ENCODE results near the gene TEDC1. TPM values are rescaled to one million over a fixed set of nuclear protein-coding genes. Genes with fewer than 3 reads are reported as not detected.

Gene TEDC1
- total RNA-seq, 1 experiment from 2014 or later = 17.6 TPM

GRCh38 chr14:105499256-105500035 is 8.4 kb downstream of the TEDC1 start:
- POLR2A ChIA-PET = no interaction called here
- H3K36me3 Mint-ChIP-seq (ENCODE audit: insufficient read depth, unreplicated experiment) = peaks cover 20% of the 10 kb centered on the region
- H3K27me3 Mint-ChIP-seq (ENCODE audit: insufficient read depth, unreplicated experiment) = no peaks in the 10 kb centered on the region
- no peak for DNase-seq (ENCODE audit: unreplicated experiment)
- CTCF ChIA-PET = no interaction called here
- no peak overlapping the region for H3K27ac Mint-ChIP-seq (ENCODE audit: low read depth, unreplicated experiment)
- intact Hi-C loops (cut with micrococcal nuclease) = no loop called here
- no peaks in the 10 kb centered on the region for H3K4me1 Mint-ChIP-seq (ENCODE audit: insufficient read depth, unreplicated experiment)
- no peak for TF ChIP-seq CTCF (IDR thresholded peaks at IDR 0.05; ENCODE audit: unreplicated experiment)
- H3K9me3 Mint-ChIP-seq (ENCODE audit: unreplicated experiment) = no peaks in the 10 kb centered on the region
- H3K4me3 Mint-ChIP-seq (ENCODE audit: unreplicated experiment) = no peak overlapping the region
- no TSS peak for BruUV-seq (replicated peaks)

- H3K4me1 Mint-ChIP-seq (ENCODE audit: insufficient read depth, unreplicated experiment) = no peaks in the 10 kb centered on the region
- ChIA-PET POLR2A (no interaction called here), CTCF (interaction anchor here (0.6 to 1.4 kb wide), 2 partner anchors 10 to 203 kb away, joined by 3 to 5 read pairs; no protein-coding TSS in a partner anchor)
- H3K27ac Mint-ChIP-seq (ENCODE audit: low read depth, unreplicated experiment) = no peak overlapping the region
- no peak for DNase-seq (ENCODE audit: unreplicated experiment)
- no TSS peak for BruUV-seq (replicated peaks)
- H3K4me3 Mint-ChIP-seq (ENCODE audit: unreplicated experiment) = no peak overlapping the region
- no peaks in the 10 kb centered on the region for H3K27me3 Mint-ChIP-seq (ENCODE audit: insufficient read depth, unreplicated experiment)
- no peaks in the 10 kb centered on the region for H3K9me3 Mint-ChIP-seq (ENCODE audit: unreplicated experiment)
- H3K36me3 Mint-ChIP-seq (ENCODE audit: insufficient read depth, unreplicated experiment) = peaks cover 16% of the 10 kb centered on the region
- intact Hi-C loops (cut with micrococcal nuclease) = no loop called here
- TF ChIP-seq CTCF (IDR thresholded peaks at IDR 0.05; ENCODE audit: unreplicated experiment) = no peak
Observed at GRCh38 chr14:105500036-105500725, 9.1 kb downstream of the TEDC1 start.

- ChIA-PET CTCF (interaction anchor here (0.6 to 1.4 kb wide), 2 partner anchors 11 to 204 kb away, joined by 3 to 5 read pairs; no protein-coding TSS in a partner anchor), POLR2A (no interaction called here)
- intact Hi-C loops (cut with micrococcal nuclease) = no loop called here
- H3K36me3 Mint-ChIP-seq (ENCODE audit: insufficient read depth, unreplicated experiment) = peaks cover 13% of the 10 kb centered on the region
- H3K9me3 Mint-ChIP-seq (ENCODE audit: unreplicated experiment) = no peaks in the 10 kb centered on the region
- H3K4me1 Mint-ChIP-seq (ENCODE audit: insufficient read depth, unreplicated experiment) = no peaks in the 10 kb centered on the region
- no peak overlapping the region for H3K4me3 Mint-ChIP-seq (ENCODE audit: unreplicated experiment)
- no peaks in the 10 kb centered on the region for H3K27me3 Mint-ChIP-seq (ENCODE audit: insufficient read depth, unreplicated experiment)
- BruUV-seq (replicated peaks) = no TSS peak
- H3K27ac Mint-ChIP-seq (ENCODE audit: low read depth, unreplicated experiment) = no peak overlapping the region
- DNase-seq (ENCODE audit: unreplicated experiment) = no peak
- TF ChIP-seq CTCF (IDR thresholded peaks at IDR 0.05; ENCODE audit: unreplicated experiment) = no peak
Observed at GRCh38 chr14:105500726-105501101, 9.7 kb downstream of the TEDC1 start.

GRCh38 chr14:105501504-105502291 is 10.7 kb downstream of the TEDC1 start:
- Mint-ChIP-seq H3K27ac (ENCODE audit: low read depth, unreplicated experiment) (no peak overlapping the region), H3K4me1 (ENCODE audit: insufficient read depth, unreplicated experiment) (no peaks in the 10 kb centered on the region), H3K9me3 (ENCODE audit: unreplicated experiment) (no peaks in the 10 kb centered on the region), H3K4me3 (ENCODE audit: unreplicated experiment) (no peak overlapping the region), H3K27me3 (ENCODE audit: insufficient read depth, unreplicated experiment) (no peaks in the 10 kb centered on the region), H3K36me3 (ENCODE audit: insufficient read depth, unreplicated experiment) (peaks cover 13% of the 10 kb centered on the region)
- no peak for TF ChIP-seq CTCF (IDR thresholded peaks at IDR 0.05; ENCODE audit: unreplicated experiment)
- no peak for DNase-seq (ENCODE audit: unreplicated experiment)
- intact Hi-C loops (cut with micrococcal nuclease) = no loop called here
- CTCF ChIA-PET = interaction anchor here (0.6 to 1.4 kb wide), 3 partner anchors 12 to 528 kb away, joined by 3 to 5 read pairs (median 3); no protein-coding TSS in a partner anchor
- BruUV-seq (replicated peaks) = no TSS peak
- POLR2A ChIA-PET = no interaction called here
